ENCODE data around the gene PLA2R1.

PLA2R1 gene

DNA sequence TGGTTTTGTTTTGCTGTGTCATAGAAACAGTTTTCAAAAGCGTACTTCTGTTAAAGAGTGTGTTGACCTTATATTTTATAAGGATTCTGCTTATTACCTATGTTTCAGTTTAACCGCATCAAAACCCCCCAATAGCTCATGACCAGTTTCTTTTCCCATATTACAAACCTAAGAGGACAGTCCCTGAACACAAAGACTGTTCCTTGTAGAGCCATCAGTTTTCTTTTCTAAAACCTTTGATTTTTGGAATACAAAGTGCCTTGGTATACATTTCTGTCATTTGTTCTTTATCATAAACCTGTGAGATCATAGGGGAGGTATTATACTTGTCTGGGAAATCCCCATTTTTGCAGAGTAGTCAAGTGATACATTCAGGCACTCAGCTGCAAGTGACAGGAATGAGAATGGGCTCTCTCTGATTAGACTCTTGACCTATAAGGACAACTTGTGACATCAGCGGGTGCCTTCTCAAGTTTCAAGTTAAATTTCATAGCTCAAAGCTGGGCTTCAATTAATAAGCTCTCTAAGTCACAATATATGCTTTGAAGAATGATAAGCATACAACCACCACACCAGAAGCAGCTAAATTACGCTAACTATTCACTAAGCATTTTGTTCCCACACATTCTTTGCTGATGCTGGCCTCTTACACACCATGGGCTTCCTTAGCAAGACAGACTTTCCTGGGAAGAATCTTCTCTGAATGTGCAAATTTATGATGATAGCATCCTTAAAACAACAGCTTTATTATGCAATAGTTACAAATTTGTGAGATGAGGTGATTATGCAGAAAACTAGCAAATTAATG is 167.0 kb downstream of the PLA2R1 start:
- DNase-seq (ENCODE audit: low read depth), result no peak

DNA sequence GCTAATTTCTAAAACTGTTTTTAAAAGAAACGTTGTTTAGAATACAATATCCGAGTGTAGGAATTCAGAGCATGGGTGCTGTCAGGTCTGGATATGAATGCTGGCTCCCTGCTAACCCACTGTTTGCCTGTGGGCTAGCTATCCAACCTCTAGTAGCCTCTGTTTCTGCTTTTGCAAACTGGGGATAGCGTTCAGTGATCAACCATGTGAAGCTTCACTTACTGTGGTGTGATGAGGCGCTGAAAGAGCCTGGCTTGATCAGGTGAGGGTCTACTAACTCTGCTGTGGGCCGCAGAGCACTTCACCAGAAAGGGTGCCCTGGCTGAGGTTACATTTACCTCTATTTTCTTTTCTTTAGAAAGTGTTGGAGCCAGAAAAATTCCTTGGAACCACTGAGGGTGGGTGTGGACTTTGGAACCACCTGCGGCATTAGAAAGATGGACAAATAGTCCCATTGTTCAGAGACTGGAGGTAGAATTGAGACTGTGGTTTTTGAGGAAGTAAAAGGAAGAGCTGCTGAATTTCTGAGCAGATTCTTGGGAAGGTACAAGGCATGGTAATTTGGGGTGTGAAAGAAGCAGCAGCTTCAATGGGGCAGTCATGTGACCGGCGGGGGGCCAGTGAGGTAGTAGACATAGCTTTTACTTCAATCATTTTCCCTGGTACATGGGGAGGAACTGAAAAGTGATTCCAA is 168.1 kb downstream of the PLA2R1 start:
- DNase-seq (ENCODE audit: low read depth), result no peak

DNA sequence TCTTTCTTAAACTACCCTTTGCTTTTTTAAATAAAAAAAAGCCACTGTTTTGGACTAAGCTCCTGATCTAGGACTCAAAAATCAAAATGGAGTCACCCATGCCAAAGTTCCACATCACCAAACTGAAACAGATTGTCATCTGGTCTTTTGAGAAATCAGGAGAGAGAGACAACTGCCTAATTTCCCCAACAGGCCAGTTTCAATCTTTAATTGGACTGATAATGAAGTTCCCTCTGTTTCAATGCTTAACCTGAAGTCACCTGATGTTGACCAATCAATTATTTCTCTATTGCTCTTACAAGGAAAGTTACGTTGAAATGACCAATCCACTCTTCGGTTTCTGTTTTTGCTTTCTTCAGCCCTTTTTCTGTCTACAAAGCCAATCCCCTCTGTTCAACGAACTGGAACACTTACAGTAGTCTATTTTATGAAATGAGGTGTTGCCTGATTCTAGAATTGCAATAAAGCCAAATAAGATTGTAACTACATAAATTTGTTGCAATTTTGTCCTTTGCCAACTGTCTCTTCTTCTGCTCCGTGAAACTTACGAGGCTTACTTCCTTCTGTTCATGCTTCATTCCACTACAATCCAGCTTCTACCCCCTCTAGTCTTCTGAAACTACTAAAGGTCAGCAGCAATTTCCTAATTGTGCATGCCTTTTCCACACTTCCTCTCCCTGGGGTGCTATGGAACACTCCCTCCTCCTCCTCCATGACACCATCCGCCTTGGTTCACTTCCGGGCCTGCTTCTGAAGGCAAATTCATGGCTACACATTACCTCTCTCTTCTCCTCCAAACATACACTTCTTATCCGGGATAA is 169.2 kb downstream of the PLA2R1 start:
- DNase-seq (ENCODE audit: low read depth), result no peak

- DNase-seq (ENCODE audit: low read depth), result no peak
These were observed 170.3 kb downstream of the PLA2R1 start for GRCh38 chr2:159891917-159892730.

DNA sequence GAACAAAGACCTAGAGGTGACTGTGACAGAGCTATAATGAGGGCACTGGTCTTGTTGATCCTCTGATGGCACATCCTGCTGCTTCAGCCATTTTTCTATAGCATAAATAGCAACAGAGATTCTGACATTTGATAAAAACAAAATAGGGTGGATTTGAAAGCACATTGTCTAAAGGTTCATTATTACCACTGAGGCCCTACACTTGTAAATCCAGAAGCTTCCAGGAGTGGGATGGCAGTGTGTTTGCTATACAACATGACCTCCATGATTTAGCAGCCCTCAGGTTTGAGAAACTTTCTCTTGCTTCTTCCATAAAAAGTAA is 171.2 kb downstream of the PLA2R1 start:
- DNase-seq (ENCODE audit: low read depth), result no peak

DNA sequence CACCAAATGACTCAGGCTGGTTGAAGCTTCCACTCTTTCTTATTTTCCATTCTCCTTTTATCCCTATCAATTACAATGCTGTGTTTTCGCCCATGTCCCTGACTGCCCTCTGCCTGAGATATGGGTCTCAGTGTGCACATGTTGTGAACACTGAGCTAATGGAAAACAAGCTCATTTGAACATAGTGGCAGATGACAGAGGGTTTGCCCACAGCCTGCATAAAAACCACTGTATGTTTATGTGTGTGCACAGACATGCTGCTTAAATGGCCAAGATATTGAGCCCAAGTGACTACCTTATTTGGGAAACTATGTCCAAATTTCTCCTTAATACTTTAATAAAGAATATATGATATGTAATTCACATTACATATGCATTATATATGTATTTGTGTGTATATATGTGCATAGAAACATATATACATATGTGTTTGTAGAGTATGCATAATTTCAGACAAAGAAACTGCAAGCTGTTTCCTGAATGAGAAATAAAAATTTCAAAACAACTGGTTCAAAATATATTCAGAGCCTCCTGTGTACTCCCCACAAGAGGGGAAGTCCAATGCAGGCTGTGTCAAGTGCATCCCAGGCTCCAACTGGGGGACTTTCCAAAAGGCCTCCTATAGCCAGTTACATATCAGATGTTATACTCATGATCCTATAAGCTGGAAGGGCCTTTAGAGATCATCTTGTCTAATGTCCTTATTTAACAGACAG is 171.7 kb downstream of the PLA2R1 start:
- no peak for DNase-seq (ENCODE audit: low read depth)

DNA sequence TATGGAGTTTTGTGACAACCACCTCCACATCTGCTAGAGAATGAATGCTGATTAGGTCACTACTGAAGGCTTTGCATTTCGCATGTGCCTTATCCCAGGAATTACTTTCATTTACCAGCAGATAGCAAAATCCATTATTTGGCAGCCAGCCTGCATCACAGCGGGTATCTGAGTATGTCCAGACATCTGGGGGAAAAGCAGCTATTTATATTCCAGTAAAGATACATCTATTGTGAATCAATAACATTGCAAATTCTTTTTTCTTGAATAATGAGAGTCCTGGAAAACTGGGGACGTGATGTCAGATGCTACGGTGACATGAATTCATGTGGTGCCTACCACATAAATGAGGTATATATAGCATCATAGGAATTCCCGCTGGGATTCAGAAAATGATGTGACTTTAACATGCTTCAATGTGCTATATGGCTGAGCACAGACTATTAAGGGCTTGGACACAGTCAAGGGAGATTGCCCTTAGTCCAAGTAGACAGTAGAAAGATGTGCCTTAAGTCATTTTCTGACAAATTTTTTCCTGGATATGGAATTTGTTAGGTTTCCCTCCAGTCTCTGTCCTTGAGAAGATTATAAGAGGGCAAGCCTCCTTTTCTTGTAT is 180.2 kb downstream of the PLA2R1 start:
- DNase-seq (ENCODE audit: low read depth), result no peak
